Osteoblast (primary cell): ENCODE results near the gene CLDN20. TPM values are rescaled to one million over a fixed set of nuclear protein-coding genes. Genes with fewer than 3 reads are reported as not detected.

Experiments
- DNase-seq: peaks from one replicate; pipeline ENCODE4 v3.0.0; 2011; ENCODE audit warnings: low spot score, mixed read lengths; ENCODE audit not compliant: insufficient read length; ENCODE audit errors: missing footprints
- H2AFZ ChIP-seq: 2 replicates; pipeline ENCODE4 v1.6.0; 2011; ENCODE audit warnings: mild to moderate bottlenecking, low read length
- H3K27ac ChIP-seq: 2 replicates; pipeline ENCODE4 v1.5.1; 2011; ENCODE audit warnings: mild to moderate bottlenecking, low read depth, low read length, moderate library complexity
- H3K27me3 ChIP-seq: 2 replicates; pipeline ENCODE4 v1.6.0; 2012; ENCODE audit warnings: mild to moderate bottlenecking, control low read depth, inconsistent platforms, low read length, moderate library complexity; ENCODE audit not compliant: insufficient read depth
- H3K36me3 ChIP-seq: 2 replicates; pipeline ENCODE4 v1.5.1; 2011; ENCODE audit warnings: mild to moderate bottlenecking, low read length, control low read depth, moderate library complexity; ENCODE audit not compliant: insufficient read depth
- H3K4me1 ChIP-seq: 2 replicates; pipeline ENCODE4 v1.5.1; 2011; ENCODE audit warnings: mild to moderate bottlenecking, low read length, control low read depth, moderate library complexity; ENCODE audit not compliant: insufficient read depth
- H3K4me2 ChIP-seq: 2 replicates; pipeline ENCODE4 v1.6.0; 2011; ENCODE audit warnings: mild to moderate bottlenecking, low read length; ENCODE audit not compliant: insufficient read depth
- H3K4me3 ChIP-seq: fragments of 200-600 bp; sonication (generic); 3 replicates; pipeline ENCODE4 v1.5.1; 2012; ENCODE audit warnings: mild to moderate bottlenecking, low read length, inconsistent platforms; ENCODE audit not compliant: insufficient read depth
- H3K79me2 ChIP-seq: 2 replicates; pipeline ENCODE4 v1.6.0; 2012; ENCODE audit warnings: mild to moderate bottlenecking, low read length, control low read depth, inconsistent platforms; ENCODE audit not compliant: insufficient read depth
- H3K9me3 ChIP-seq: 2 replicates; pipeline ENCODE4 v1.5.1; 2011; ENCODE audit warnings: low read depth, low read length, control low read depth
- H4K20me1 ChIP-seq: 2 replicates; pipeline ENCODE4 v1.6.0; 2012; ENCODE audit warnings: mild to moderate bottlenecking, low read length, control low read depth; ENCODE audit not compliant: insufficient read depth
- total RNA-seq: library from RNA; depleted of rRNA; stranded (reverse); fragments of >200 nt; gene quantifications from 2 replicates; pipeline ENCODE4 v1.2.3, GENCODE V29; 2012
- TF ChIP-seq, protein P1 (sequence below): IDR thresholded peaks from 2 replicates; pipeline ENCODE4 v1.5.1; 2011; ENCODE audit warnings: mild to moderate bottlenecking, low read depth, low read length, moderate library complexity; ENCODE audit errors: extremely low read depth

The CLDN20 gene
- total RNA-seq, 1 donor: not detected

DNA sequence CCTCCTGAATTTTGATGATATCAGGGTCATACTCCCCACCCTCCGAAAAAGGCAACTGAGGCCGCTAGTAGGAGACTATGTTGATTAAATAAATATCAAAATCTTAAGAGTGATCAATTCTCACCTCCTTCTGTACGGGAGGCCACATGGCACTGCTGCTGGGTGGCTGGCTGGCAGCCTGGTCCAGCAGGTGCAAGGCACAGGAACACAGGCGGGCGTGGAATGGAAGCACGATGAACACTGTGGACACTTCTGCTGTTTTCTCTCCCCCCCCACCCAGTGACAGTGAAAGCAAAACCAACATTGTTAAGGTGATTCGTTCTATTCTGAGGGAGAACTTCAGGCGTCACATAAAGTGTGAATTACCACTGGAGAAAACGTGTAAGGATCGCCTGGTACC is 9.7 kb upstream of the CLDN20 start:
- no peaks in the 10 kb centered on the region for H3K4me1 ChIP-seq
- H3K36me3 ChIP-seq: peaks cover 85% of the 10 kb centered on the region
- TF ChIP-seq, protein P1, sequence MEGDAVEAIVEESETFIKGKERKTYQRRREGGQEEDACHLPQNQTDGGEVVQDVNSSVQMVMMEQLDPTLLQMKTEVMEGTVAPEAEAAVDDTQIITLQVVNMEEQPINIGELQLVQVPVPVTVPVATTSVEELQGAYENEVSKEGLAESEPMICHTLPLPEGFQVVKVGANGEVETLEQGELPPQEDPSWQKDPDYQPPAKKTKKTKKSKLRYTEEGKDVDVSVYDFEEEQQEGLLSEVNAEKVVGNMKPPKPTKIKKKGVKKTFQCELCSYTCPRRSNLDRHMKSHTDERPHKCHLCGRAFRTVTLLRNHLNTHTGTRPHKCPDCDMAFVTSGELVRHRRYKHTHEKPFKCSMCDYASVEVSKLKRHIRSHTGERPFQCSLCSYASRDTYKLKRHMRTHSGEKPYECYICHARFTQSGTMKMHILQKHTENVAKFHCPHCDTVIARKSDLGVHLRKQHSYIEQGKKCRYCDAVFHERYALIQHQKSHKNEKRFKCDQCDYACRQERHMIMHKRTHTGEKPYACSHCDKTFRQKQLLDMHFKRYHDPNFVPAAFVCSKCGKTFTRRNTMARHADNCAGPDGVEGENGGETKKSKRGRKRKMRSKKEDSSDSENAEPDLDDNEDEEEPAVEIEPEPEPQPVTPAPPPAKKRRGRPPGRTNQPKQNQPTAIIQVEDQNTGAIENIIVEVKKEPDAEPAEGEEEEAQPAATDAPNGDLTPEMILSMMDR: no peak
- H3K4me3 ChIP-seq: no peak overlapping the region
- H4K20me1 ChIP-seq: no peaks in the 10 kb centered on the region
- no peaks in the 10 kb centered on the region for H3K27me3 ChIP-seq
- no peak overlapping the region for H3K4me2 ChIP-seq
- H3K79me2 ChIP-seq: no peaks in the 10 kb centered on the region
- no peaks in the 10 kb centered on the region for H3K9me3 ChIP-seq
- no peak for DNase-seq
- H2AFZ ChIP-seq: no peak overlapping the region
- no peak overlapping the region for H3K27ac ChIP-seq

DNA sequence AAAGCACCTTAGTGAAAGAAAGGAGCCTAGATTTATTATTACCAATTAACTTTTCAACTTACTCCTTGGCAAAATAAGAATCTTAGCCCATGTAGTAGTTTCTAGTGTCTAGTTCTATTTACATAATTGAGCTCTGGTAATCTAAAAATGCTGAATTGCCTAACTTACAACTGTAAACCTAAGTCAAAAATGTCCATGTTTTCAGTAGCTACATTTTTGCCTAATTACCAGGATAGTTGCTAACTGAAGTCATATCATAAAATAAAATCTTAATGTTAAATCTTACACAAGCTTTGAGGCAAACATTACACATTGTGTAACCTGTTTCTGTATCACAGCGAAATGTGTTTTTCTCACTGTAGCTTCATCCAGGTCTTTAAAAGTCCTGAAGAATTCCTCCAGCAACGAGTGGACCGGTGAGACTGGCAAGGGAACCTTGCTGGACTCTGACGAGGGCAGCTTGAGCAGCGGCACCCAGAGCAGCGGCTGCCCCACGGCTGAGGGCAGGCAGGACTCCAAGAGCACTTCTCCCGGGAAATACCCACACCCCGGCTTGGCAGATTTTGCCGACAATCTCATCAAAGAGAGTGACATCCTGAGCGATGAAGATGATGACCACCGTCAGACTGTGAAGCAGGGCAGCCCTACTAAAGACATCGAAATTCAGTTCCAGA is 7.6 kb upstream of the CLDN20 start:
- Histone ChIP-seq H3K36me3 (peaks cover 75% of the 10 kb centered on the region), H3K4me3 (no peak overlapping the region), H2AFZ (no peak overlapping the region), H3K9me3 (no peaks in the 10 kb centered on the region), H3K27me3 (no peaks in the 10 kb centered on the region), H3K4me2 (no peak overlapping the region), H3K27ac (no peak overlapping the region), H4K20me1 (no peaks in the 10 kb centered on the region), H3K79me2 (no peaks in the 10 kb centered on the region), H3K4me1 (peaks cover 7% of the 10 kb centered on the region)
- DNase-seq: no peak
- TF ChIP-seq, protein P1: no peak

DNA sequence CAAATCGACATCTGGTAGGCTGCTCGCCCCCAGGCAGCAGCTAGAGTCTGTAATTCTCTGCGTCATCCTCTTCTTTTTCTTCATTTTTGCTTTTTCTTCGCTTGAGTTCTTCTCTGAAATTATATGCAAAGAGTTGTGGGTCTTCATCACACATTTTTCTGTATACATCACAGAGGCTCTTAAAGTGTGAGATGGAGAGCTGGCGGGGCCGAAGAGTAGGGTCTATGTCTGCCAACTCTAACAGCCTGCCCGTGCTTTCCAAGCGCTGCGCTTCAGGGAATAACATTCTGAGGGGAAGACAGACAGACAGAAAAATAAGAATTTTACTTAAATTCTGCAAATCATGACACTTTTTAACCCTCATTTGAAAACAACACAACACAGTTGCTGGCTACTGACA is 6.0 kb upstream of the CLDN20 start:
- Histone ChIP-seq H3K4me1 (peaks cover 8% of the 10 kb centered on the region), H3K27ac (no peak overlapping the region), H2AFZ (no peak overlapping the region), H3K79me2 (no peaks in the 10 kb centered on the region), H3K9me3 (no peaks in the 10 kb centered on the region), H4K20me1 (no peaks in the 10 kb centered on the region), H3K27me3 (no peaks in the 10 kb centered on the region), H3K4me2 (no peak overlapping the region), H3K36me3 (peaks cover 62% of the 10 kb centered on the region), H3K4me3 (no peak overlapping the region)
- no peak for DNase-seq
- TF ChIP-seq, protein P1: no peak

DNA sequence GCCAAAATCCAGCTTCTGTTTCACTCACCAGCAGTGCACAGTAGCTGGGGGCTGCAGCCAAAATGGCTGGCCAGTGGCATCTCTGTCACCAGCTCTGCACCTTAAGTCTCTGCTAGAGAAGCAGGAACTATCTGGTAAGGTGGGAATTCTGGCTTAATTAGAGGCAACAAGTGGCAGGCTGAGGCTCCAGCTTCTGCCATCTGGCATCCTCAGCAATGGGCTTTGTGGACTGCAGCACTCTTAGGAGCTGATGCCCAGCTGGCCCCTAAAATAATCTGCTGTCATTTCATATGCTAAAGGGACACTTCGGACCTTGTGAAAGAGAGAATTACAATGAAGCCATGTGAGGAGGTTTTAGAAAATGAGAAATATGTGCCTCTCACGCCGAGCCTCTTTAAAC is 4.6 kb upstream of the CLDN20 start:
- Histone ChIP-seq H3K4me2 (no peak overlapping the region), H3K4me3 (no peak overlapping the region), H2AFZ (no peak overlapping the region), H3K27me3 (no peaks in the 10 kb centered on the region), H4K20me1 (no peaks in the 10 kb centered on the region), H3K79me2 (no peaks in the 10 kb centered on the region), H3K9me3 (no peaks in the 10 kb centered on the region), H3K4me1 (peaks cover 8% of the 10 kb centered on the region), H3K36me3 (peaks cover 52% of the 10 kb centered on the region), H3K27ac (no peak overlapping the region)
- TF ChIP-seq, protein P1: no peak
- DNase-seq: no peak
